GM19238 (cell line): ENCODE data around the gene INAFM1.
"Not testable (repeated sequence)": the region's sequence is repeated elsewhere in the genome, so short reads cannot be mapped to it uniquely, and the experiment has no call there.

Source experiments
- DNase-seq: peaks from one replicate; pipeline ENCODE4 v3.0.0; 2011; ENCODE audit warnings: low spot score; ENCODE audit not compliant: insufficient read length

Gene INAFM1

DNA sequence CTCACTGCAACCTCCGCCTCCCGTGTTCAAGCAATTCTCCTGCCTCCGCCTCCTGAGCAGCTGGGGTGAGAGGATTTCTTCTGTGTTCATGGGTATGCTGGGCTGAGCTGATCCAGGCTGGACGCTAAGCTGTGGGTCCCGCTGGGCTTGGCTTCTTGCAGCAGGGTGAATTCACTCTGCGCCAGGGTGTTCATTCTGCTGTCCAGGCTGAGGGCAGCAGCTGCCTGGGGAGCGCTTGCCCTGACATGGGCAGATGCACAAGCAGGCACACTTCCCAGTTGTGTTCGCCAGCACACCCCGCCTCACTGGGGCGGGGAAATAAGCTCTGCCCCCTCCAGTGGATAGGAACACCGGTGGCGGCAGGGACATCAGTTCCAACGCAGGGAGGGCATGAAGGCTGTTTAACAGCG, 7.3 kb upstream of the INAFM1 start:
- no peak for DNase-seq

- DNase-seq = no peak
Measured at GRCh38 chr19:47268028-47268427, 6.7 kb upstream of the INAFM1 start.

DNA sequence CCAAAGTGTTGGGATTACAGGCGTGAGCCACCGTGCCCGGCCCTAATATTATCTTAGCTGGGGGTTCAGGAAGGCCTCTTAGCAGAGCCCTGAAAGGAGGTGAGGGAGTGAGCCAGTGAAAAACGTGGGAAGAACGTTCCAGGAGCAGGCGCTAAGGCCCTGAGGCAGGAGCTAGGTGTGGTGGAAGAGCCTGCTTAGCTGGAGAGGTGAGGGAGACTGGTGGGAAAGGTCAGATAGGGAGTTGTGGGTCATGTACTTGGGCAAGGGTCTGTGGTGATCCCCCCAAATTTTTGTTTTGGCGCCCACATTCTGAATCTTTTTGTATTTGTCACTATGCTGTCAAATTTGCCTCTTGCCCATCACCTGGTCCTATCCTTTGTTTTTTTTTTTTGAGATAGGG, 5.1 kb upstream of the INAFM1 start:
- DNase-seq = no peak

GRCh38 chr19:47270408-47270807, 4.3 kb upstream of the INAFM1 start:
- no peak for DNase-seq

GRCh38 chr19:47271949-47272348, 2.7 kb upstream of the INAFM1 start:
- DNase-seq = no peak

GRCh38 chr19:47272448-47273312, 2.0 kb upstream of the INAFM1 start:
- DNase-seq = peak; percentile 62

DNA sequence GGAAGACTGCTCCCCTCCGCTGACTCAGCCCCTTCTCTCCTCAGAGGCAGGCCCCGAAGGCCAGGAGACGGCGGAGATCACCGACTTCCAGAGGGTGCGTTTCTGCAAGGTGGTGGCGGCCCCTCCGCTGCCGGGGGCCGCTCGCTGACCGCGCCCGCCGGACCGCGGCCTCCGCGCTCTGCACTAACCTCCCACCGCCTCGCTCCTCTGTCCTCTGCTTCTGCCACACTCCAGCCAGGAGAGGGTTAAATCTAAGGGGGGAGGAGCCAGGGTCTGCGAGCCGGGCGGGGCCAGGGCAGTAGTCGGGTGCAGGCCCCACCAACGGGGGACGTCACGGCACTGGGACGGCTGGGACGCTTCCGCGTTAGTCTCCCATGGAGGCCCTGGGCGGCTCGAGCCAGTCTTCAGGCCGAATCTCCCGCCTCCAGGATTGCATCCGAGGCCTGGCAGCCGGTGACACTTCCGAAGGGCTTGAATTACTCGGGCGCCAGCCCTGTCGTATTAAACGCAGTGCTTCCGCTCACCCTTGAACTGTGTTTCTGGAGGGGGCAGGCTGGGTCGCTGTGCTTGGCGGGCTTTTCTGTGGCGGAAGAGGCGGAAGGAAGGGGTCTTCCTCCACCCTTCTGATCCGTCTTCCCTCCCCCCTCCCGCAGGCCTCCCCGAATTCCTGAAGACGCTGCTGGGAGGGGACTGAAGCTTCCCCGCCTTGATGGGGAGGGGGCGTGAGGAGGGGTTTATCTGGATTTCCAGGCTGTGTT, 1.2 kb upstream of the INAFM1 start:
- peak; percentile 98 for DNase-seq

DNA sequence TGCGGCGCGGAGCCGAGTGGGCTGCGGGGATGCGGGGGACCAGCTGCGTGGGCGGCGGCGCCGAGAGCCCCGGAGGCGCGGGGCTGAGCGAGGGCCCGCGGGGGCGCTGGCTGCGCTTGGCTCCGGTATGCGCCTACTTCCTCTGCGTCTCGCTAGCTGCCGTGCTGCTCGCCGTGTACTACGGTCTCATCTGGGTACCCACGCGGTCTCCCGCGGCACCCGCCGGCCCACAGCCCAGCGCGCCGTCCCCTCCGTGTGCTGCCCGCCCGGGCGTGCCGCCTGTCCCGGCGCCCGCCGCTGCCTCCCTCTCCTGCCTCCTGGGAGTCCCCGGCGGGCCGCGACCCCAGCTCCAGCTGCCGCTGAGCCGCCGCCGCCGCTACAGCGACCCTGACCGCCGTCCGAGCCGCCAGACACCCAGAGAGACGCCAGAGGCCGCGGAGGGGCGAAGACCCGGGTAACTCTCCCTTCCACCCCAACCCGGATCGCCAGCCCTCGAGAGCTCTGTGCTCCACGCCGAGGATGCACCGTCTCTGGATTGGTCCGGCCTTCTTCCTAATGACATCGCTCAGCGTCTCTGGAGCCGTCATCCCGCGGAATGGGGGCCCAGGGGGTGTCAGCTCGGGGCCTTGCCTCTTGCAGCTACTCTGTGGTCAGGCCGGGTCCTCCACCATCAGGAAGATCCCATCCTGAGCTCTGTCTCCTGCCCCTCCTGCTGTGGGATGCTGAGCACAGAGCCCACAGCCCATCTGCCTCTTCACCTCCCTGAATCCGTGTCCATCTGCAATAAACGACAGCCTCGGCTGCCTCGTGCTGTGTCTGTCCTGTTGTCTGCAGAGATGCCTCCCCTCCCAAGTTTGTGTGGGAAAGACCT, 441 bp downstream of the INAFM1 start:
- DNase-seq = no peak

GRCh38 chr19:47275791-47276461, 1.2 kb downstream of the INAFM1 start:
- DNase-seq = no peak

- not testable (repeated sequence) for DNase-seq
Measured at GRCh38 chr19:47276513-47276912, 1.8 kb downstream of the INAFM1 start.

- DNase-seq = no peak
Measured at GRCh38 chr19:47280183-47280797, 5.6 kb downstream of the INAFM1 start.

GRCh38 chr19:47283405-47284059, 8.8 kb downstream of the INAFM1 start:
- no peak for DNase-seq

DNA sequence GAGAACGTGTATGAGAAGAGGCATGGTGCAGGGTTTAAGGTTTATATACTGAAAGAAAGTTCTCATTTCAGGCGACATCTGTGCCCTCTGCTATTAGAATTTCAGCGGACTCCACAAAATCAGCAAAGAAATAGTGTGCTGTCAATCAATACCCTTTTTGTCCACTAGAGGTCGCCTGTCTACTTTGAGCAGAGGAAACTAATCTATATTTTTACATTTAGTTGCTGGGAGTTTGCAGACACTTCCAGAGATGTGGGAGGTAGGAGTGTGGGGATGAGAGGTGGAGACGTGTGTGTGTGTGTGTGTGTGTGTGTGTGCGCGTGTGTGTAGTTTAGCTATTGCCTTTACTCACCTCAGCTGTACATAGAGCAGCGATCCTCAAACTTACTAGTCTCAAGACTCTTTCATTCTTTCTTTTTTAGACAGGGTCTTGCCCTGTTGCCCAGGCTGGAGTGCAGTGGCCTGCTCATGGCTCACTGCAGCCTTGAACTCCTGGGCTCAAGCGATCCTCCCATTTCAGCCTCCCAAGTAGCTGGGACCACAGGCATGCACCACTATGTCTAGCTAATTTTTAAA, 9.7 kb downstream of the INAFM1 start:
- DNase-seq = no peak

- DNase-seq = peak; percentile 66
Measured at GRCh38 chr19:47296036-47296435, 21.4 kb downstream of the INAFM1 start.

- DNase-seq = not testable (repeated sequence)
Measured at GRCh38 chr19:47300867-47301266, 26.2 kb downstream of the INAFM1 start.

- DNase-seq = no peak
Measured at GRCh38 chr19:47302249-47302648, 27.6 kb downstream of the INAFM1 start.

DNA sequence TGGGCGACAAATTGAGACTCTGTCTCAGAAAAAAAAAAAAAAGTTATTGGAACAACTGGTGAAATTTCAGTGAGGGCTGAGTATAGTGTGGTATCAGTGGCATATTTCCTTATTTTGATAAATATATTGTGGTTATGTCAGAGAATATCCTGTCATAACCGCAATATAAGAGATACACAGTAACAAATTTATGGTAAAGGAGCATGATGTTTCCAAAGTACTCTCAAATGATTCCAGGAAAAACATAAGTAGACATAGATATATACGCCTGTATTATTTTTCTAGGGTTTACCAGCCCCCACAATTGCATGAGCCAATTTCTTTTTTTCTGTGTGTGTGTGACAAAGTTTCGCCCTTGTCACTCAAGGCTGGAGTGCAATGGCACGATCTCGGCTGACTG, 29.3 kb downstream of the INAFM1 start:
- no peak for DNase-seq

GRCh38 chr19:47305309-47305751, 30.6 kb downstream of the INAFM1 start:
- peak; percentile 39 for DNase-seq

DNA sequence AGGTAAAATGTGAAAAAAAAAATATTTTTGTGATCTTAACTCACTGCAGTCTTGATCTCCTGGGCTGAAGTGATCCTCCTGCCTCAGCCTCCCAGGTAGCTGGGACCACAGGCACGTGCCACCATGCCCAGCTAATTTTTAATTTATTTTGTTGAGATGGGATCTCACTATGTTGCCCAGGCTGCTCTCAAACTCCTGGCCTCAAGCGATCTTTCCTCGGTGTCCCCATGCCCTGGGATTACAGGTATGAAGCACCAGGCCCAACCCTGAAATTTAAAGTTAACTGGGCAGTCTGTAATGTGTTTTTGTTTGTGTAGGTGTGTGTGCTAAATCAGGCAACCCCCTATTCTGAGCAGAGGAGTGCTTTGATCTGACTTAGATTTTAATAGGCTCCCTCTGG, 31.6 kb downstream of the INAFM1 start:
- DNase-seq = no peak

DNA sequence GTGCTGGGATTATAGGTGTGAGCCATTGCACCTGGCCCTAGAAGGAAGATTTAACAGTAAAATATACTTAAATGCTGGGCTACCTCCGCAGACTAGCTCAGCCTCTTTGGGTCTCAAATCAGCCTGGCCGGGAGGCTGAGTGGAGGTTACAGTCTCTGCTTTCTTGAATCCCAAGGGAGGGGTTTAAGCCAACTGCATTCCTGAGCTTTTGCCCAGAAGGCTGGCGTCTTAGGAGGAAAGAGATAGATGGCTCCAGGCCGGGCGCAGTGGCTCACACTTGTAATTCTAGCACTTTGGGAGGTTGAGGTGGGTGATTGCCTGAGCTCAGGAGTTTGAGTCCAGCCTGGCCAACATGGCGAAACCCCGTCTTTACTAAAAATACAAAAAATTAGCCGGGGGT, 34.4 kb downstream of the INAFM1 start:
- DNase-seq = no peak
